CD4-positive, alpha-beta T cell treated with Interleukin-10 for 1 hour (primary cell): ENCODE measurements around the gene INKA1.
"Not testable (repeated sequence)": the region's sequence is repeated elsewhere in the genome, so short reads cannot be mapped to it uniquely, and the experiment has no call there.

ENCODE experiments used
- DNase-seq: peaks from one replicate; pipeline ENCODE4 v3.0.0-alpha.2; 2020

The INKA1 gene

GRCh38 chr3:49802719-49803464 is at the start of gene INKA1:
INKA1 (plus strand) TSS chr3:49803261; CDS start chr3:49803393, 132 bp downstream.
- peak; percentile 90 for DNase-seq

DNA sequence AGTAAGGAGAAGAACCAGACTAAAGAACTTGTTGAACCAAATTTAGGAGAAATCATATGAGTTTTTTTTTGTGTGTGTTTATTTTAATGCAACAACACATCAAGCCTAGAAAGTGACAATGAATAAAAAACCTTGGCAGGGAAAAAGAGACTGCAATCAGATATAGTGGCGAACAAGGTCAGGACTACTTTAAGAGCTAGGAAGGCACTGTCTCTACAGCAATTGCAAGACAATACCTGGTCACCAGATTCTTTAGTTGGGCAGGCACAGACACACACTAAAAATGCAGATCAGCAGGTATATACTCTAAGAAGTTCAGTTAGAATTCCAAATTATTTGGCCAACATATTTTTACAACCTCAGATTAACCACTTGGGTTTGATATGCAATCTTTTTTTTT is 48.5 kb upstream of the INKA1 start:
- DNase-seq = no peak

- no peak for DNase-seq
Observed at GRCh38 chr3:49756036-49756435, 47.0 kb upstream of the INKA1 start.

- DNase-seq = no peak
Observed at GRCh38 chr3:49757197-49757596, 45.9 kb upstream of the INKA1 start.

DNA sequence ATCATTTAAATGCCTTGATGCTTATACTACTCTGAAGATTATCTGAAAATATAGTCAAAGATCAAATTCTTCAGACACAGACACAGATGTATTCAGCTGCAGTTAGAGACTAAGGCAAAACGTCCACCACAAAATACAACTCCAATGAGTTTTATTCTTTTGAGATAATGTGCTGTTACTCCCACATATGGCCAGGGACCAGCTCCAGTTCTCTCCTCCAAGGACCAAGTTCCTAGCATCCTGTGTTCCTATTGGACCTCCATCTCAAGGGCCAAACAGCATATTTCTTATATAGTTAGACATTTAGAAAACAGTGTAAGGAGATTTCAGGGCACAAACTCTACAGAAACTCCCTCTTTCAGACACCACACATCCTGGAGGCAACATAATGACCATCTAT is 43.8 kb upstream of the INKA1 start:
- no peak for DNase-seq

DNA sequence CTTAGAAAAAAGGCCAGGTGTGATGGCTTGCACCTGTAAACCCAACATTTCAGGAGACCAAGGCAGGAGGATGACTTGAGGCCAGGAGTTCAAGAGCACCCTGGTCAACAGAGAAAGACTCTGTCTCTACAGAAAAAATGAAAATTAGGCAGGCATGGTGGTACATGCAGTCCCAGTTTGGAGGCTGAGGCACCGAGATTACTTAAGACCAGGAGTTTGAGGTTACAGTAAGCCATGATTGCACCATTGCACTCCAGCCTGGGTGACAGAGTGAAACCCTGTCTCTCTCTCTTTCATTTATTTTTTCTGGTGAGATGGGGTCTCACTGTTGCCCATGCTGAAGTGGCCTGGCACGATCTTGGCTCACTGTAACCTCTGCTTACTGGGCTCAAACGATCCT is 41.4 kb upstream of the INKA1 start:
- no peak for DNase-seq

DNA sequence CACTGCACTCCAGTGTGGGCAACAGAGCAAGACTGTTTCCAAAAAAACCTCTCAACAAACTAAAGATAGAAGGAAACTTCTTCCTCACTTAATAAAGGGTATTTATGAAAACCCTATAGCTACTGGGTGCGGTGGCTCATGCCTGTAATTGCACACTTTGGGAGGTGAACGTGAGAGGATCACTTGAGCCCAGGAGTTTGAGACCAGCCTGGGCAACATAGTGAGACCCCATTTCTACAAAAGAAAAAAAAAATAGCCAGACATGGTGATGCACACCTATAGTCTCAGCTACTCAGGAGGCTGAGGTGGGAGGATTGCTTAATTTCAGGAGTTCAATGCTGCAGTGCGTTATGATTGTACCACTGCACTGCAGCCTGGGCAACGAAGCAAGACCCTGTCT is 39.1 kb upstream of the INKA1 start:
- no peak for DNase-seq

GRCh38 chr3:49769286-49769915 is 33.7 kb upstream of the INKA1 start:
- DNase-seq = no peak

- no peak for DNase-seq
Observed at GRCh38 chr3:49769926-49770325, 33.1 kb upstream of the INKA1 start.

DNA sequence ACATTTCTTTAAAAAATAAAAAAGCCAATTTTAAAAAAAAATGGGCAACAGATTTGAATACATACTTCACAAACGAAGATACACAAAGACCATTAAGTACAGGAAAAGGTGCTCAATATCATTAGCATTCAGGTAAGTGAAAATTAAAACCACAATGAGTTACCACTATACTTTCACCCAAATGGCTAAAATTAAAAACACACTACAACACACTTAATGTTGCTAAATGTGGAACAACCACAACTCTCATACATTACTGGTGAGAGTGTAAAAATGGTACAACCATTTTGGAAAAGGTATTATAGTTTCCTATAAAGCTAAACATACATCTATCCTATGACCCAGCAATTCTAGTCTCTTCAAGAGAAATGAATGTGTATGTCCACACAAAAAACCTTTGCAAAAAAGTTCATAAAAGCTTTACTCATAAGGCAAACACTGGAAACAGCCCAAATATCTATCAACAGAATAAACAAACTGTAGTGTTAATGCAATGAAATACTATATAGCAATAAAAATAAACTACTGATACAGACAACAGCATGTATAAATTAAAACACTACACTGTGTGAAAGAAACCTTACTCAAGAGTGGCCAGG is 31.6 kb upstream of the INKA1 start:
- no peak for DNase-seq

DNA sequence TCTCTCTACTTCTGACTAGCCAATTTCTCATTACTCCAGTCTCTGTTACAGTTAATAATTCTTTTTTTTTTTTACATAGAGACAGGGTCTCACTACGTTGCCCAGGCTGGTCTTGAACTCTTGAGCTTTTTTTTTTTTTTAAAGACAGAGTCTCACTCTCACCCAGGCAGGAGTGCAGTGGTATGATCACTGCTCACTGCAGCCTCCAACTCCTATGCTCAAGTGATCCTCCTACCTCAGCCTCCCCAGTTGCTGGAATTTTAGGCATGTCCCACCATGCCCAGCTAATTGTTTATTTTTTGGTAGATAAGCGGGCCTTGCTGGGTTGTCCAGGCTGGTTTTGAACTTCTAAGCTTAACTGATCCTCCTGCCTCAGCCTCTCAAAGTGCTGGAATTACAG is 30.4 kb upstream of the INKA1 start:
- DNase-seq = no peak

DNA sequence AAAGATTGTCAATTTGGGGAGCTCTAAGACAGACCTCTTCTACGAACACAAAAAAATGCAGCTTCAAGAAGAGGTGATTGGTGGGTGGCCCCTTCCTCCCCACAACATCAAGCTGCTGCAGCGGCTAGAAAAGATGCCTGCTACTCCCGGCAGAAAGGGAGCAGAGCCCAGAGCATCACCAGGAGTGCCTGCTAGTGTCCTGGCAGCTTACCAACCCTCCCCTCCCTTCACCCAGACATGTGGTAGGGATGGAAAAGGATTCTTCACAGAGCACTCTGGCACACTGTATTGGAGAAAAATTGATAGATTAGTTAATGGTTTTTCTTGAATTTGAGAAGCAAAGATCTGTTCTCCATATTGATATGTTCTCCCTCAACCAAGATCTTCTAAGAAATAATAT is 27.5 kb upstream of the INKA1 start:
- no peak for DNase-seq

DNA sequence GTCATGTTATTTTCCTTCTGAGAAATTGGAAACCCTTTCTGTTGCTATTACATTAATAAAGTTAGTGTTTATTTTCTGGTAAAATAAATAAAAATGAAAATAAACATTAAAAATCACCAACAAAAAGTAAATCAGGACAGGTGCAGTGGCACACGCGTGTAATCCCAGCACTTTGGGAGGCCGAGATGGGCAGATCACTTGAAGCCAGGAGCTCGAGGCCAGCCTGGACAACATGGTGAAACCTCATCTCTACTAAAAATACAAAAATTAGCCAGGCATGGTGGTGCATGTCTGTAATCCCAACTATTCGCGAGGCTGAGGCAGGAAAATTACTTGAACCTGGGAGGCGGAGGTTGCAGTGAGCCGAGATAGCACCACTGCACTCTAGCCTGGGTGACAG is 27.0 kb upstream of the INKA1 start:
- DNase-seq = not testable (repeated sequence)

GRCh38 chr3:49779358-49780079 is 23.5 kb upstream of the INKA1 start:
- no peak for DNase-seq

DNA sequence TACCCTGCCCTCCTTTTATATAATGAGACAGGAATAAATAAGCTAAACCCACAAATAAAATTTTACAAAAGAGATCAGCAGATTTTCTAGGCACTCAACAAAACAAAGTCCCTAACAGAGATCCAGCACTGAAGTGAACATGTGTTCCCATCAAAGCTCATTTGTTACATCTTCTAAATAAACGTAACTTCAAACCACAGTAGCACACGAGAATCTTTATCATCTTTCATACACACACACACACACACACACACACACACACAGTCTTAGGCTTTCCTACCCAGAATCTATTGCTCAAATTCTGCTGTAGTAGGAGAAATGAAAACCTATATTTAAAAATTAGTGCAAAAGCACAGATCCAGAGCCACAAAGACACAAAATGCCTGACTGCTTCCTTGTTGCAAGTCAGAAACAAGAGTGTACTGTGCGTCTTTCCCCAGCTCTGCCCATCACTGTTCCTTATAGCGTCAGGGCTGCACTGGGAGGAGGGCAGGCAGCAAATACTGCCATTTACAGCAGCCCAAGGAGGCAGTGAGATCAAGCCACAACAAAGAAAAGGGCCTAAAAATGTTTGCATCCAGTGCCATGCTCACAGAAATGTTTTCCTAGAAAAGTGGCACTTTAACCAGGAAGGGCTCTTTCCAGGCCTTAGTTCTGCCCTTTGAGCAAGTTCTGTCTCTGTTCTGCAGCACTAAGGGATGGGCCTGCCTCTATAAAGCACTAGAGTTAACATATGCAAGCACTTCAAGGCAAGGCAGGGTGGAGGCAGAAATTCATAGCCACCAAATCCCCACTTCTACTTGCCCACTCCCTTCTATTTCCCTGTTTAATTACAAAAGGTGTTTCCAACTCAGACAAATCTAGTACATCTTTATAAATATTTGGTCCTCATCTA is 22.7 kb upstream of the INKA1 start:
- no peak for DNase-seq

- DNase-seq = not testable (repeated sequence)
Observed at GRCh38 chr3:49780975-49781365, 22.1 kb upstream of the INKA1 start.

DNA sequence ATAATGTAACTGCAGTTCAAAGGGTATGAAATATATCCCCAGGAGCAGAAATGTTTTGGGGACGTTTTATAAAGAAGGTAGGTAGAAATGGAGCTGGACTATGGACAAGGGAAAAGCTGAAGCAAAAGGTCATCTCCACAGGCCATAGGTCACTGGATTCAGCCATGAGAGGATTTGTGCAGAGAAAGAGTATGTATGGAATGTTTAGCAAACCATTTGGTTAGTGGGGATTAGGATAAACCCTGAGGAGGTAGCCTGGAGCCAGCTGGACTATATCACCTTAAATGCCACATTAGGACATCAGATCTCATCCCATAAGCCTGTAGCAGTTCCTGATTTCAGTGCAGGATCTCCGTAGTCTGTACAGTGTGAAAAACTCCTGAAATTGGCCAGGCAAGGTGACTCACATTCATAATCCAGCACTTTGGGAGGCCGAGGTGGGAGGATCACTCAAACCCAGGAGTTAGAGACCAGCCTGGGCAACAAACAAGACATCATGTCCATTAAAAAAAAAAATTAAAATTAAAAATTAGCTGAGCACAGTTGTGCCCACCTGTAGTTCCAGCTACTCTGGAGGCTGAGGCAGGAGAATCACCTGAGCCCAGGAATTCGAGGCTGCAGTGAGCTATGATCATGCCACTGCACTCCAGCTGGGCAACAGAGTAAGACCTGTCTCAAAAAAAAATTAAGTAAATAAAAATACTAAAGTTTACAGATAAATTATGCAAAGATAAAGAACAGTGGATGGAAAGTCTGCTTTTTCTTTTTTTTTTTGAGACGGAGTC is 21.5 kb upstream of the INKA1 start:
- no peak for DNase-seq

DNA sequence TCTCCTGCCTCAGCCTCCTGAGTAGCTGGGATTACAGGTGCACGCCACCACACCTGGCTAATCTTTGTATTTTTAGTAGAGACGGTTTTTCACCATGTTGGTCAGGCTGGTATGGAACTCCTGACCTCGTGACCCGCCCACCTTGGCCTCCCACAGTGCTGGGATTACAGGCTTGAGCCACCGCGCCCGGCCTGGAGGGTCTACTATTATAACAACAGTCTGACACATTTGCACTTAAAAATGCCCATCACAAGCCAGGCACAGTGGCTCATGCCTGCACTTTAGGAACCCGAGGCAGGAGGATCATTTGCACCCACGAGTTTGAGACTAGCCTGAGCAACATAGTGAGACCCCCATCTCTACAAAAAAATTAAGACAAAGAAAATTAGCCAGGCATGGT is 20.8 kb upstream of the INKA1 start:
- DNase-seq = not testable (repeated sequence)

DNA sequence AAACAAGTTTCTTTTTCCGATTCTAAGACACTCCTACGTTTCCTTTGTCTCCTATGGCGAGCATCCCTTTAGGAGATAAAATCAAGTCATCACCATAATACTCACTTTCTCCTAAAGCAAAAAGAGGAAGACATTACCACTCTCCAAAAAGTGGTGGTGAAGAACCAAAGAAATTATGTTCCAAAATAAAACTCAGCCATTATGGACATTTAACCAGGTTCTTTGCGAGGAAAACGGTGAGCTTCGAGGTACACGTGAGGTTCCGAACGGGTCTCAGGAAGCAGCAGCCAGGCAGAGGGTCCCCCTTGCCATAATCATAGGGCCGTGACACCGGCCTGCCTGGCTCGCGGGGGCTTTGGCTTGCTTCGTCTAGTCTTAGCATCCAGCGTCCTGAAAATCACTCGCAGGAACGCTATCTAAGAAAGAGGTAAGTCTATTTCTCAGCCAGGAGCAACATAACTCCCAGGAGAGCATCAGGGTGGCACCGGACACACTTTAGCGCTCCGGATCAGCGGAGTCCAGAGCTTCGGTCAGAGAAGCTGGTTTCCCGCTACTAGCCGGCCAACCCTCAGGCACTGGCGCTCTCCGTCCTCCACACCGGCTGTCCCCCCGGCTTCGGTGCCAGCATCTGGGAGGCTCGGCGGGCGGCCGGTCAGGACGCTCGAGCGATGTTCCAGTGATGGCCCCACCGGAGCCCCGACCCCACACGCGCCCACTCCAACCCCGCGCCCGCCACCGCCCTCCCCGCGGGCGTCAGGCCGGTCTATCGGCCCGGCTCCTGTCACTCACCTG is 17.3 kb upstream of the INKA1 start:
- peak; percentile 31 for DNase-seq

DNA sequence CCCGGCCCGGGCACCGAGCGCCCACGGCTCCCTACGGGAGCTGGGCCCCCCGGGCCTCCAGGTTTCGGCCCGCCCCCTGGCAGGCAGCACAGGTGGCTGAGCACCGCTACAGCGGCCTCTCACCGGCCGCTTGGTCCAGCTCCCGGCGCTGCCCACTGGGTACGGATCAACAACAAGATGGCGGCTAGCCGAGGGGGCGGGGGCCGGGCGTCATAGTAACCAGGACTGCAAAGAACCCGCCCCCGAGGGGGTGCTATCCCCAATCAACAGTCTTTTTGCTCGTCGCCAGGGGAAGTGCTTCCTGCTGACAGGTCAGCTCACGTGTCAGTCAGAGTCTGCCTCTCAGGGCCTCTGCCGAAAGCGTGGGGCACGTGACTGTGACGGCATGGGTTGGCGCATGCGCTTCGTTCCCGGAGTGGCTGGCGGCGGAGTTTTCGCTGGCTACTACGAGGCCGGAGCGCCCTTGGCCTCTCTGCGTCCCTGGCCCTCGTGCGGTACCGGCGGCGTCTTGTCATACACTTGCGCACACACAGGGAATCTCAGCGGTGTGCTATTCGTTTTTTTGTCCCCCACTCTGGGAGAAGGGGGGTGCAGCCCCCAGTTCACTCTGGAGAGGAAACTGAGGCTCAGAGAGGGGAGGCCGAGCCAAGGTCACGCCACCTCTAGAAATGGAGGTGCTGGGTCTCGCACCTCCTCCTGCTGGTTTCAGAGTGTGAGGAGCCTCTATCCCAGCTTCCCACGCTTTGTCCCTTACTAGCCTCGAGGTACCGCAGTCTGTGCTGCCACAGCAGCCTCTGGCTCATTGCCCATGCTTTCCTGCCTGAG is 16.5 kb upstream of the INKA1 start, which contains the start of gene IP6K1:
IP6K1 (minus strand) TSS at position 186 of the 825 bp plus-strand sequence. CDS start 38,502 bp downstream, outside the sequence.
- peak; percentile 100 for DNase-seq
